CD4-positive, alpha-beta T cell (primary cell): ENCODE measurements around the gene TTC38. TPM values are rescaled to one million over a fixed set of nuclear protein-coding genes. Genes with fewer than 3 reads are reported as not detected.

Experiments used
- ATAC-seq: fragments of 200-7000 bp; cut with Tn5 transposase; one replicate; pipeline ENCODE4 v1.10.0; 2022; ENCODE audit warnings: mild to moderate bottlenecking; ENCODE audit not compliant: poor library complexity
- CTCF ChIA-PET: fragments of 350-600 bp; sonication (Branson Sonifier 250); formaldehyde crosslinking; loops from one replicate; lab custom pipeline; 2021; ENCODE audit warnings: antibody characterized with exemption, inconsistent platforms; lab: Charles Lee
- POLR2A ChIA-PET: fragments of 350-600 bp; sonication (Branson Sonifier 250); formaldehyde crosslinking; loops from one replicate; lab custom pipeline; 2021; ENCODE audit warnings: antibody characterized with exemption, inconsistent platforms; lab: Charles Lee
- DNase-seq, 14 experiments: peaks; one replicate each; pipeline ENCODE4 v3.0.0-alpha.2; 2013 to 2020; ENCODE audit warnings: mixed read lengths in 2 of 14
- H3K27ac ChIP-seq, 2 donors: one replicate each; pipeline versions ENCODE4 v1.5.1 to v1.7.0; 2013; ENCODE audit warnings: low read length in 2 of 2, low read depth in 1 of 2, mild to moderate bottlenecking in 1 of 2
- H3K27me3 ChIP-seq, 2 experiments: 1 replicate in 1 of 2; 2 replicates in 1 of 2; pipeline versions ENCODE4 v1.6.1 to v1.7.0; 2013; ENCODE audit warnings: low read length in 2 of 2, control low read depth in 1 of 2, mild to moderate bottlenecking in 1 of 2, moderate library complexity in 1 of 2; ENCODE audit not compliant: insufficient read depth in 2 of 2, control insufficient read depth in 1 of 2
- H3K36me3 ChIP-seq: one replicate; pipeline ENCODE4 v1.6.1; 2013; ENCODE audit warnings: low read length, control low read depth; ENCODE audit not compliant: insufficient read depth
- H3K4me1 ChIP-seq: one replicate; pipeline ENCODE4 v1.6.1; 2013; ENCODE audit warnings: low read length, control low read depth; ENCODE audit not compliant: insufficient read depth
- H3K4me3 ChIP-seq: one replicate; pipeline ENCODE4 v1.5.1; 2013; ENCODE audit warnings: mild to moderate bottlenecking, low read length, moderate library complexity
- H3K9me3 ChIP-seq, 2 experiments: 1 replicate in 1 of 2; 2 replicates in 1 of 2; pipeline versions ENCODE4 v1.6.1 to v1.7.0; 2013; ENCODE audit warnings: low read length in 2 of 2, mild to moderate bottlenecking in 2 of 2, control low read depth in 1 of 2, moderate library complexity in 1 of 2; ENCODE audit not compliant: control insufficient read depth in 1 of 2, insufficient read depth in 1 of 2
- H3K27ac Mint-ChIP-seq: one replicate; pipeline ENCODE4 v1.8.0; 2020; ENCODE audit warnings: mixed read lengths
- H3K27me3 Mint-ChIP-seq: one replicate; pipeline ENCODE4 v1.8.0; 2021; ENCODE audit warnings: mixed read lengths
- H3K36me3 Mint-ChIP-seq: one replicate; pipeline ENCODE4 v1.8.0; 2021; ENCODE audit warnings: low read depth, mixed read lengths
- H3K4me1 Mint-ChIP-seq: one replicate; pipeline ENCODE4 v1.8.0; 2021; ENCODE audit warnings: low read depth, mixed read lengths
- H3K4me3 Mint-ChIP-seq: one replicate; pipeline ENCODE4 v1.8.0; 2020; ENCODE audit warnings: mild to moderate bottlenecking, mixed read lengths
- H3K9me3 Mint-ChIP-seq: one replicate; pipeline ENCODE4 v1.8.0; 2020; ENCODE audit warnings: mixed read lengths
- CTCF ChIP-seq: fragments of 200-600 bp; IDR thresholded peaks from one replicate; pipeline ENCODE4 v1.8.0; 2022; ENCODE audit warnings: antibody characterized with exemption, mild to moderate bottlenecking
- intact Hi-C, 2 experiments: fragments of 100-400 bp; cut with DNase I in 1 of 2; cut with micrococcal nuclease in 1 of 2; formaldehyde crosslinking; loops; one replicate each; pipeline versions ENCODE4 v1.15.1 to v1.9.0; 2023 to 2025; cut with DNase I, micrococcal nuclease
- total RNA-seq, 174 experiments: library from RNA in 2 of 174; stranded (reverse) in 2 of 174; gene quantifications; one replicate each; pipeline ENCODE4 v1.2.3 and lab custom pipeline; 2021 to 2026

TTC38 gene
- total RNA-seq, 2 experiments from 2014 or later = 1.8 to 2.7 TPM

DNA sequence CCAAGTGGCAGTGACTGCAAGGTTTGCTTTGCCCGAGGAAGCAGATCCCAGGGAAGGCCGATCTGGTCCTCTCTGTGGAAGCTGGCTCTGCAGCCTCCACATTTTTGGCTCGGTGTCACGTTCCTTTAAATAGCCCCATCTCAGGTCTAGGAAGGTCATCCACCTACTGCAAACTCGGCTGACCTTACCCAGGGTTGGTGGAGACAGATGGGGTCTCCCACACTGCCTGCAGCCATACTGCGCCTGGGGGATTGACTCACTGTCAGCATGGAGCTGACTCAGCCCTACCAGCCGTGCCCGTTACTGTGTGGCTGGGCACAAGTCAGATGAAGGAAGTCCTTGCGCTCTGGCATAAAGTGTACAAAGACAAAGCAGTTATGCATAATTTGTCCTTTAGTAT is 34.6 kb upstream of the TTC38 start:
- intact Hi-C loops = no loop called here
- no peaks in the 10 kb centered on the region for H3K27me3 ChIP-seq
- peaks cover 22% of the 10 kb centered on the region for H3K36me3 ChIP-seq
- DNase-seq = peak in 2 of 14 experiments; percentile 14 to 34
- H3K4me1 Mint-ChIP-seq = no peaks in the 10 kb centered on the region
- ATAC-seq = no peak
- peaks cover 0 to 8% of the 10 kb centered on the region in 2 experiments for H3K9me3 ChIP-seq
- no peaks in the 10 kb centered on the region for H3K4me1 ChIP-seq
- H3K4me3 ChIP-seq = no peak overlapping the region
- H3K27ac Mint-ChIP-seq = no peak overlapping the region
- ChIA-PET CTCF (no interaction called here), POLR2A (no interaction called here)
- H3K4me3 Mint-ChIP-seq = no peak overlapping the region
- H3K36me3 Mint-ChIP-seq = peaks cover 12% of the 10 kb centered on the region
- H3K9me3 Mint-ChIP-seq = no peaks in the 10 kb centered on the region
- TF ChIP-seq CTCF = no peak
- no peak overlapping the region for H3K27ac ChIP-seq
- H3K27me3 Mint-ChIP-seq = no peaks in the 10 kb centered on the region

- peaks cover 12% of the 10 kb centered on the region for H3K4me1 Mint-ChIP-seq
- no peaks in the 10 kb centered on the region for H3K27me3 Mint-ChIP-seq
- peaks cover 0 to 13% of the 10 kb centered on the region in 2 experiments for H3K9me3 ChIP-seq
- H3K27me3 ChIP-seq = no peaks in the 10 kb centered on the region
- H3K27ac Mint-ChIP-seq = no peak overlapping the region
- DNase-seq (no peak), ATAC-seq (no peak)
- intact Hi-C loops = no loop called here
- peaks cover 22% of the 10 kb centered on the region for H3K36me3 ChIP-seq
- ChIA-PET POLR2A (no interaction called here), CTCF (no interaction called here)
- H3K4me1 ChIP-seq = peaks cover 11% of the 10 kb centered on the region
- TF ChIP-seq CTCF = no peak
- no peak overlapping the region for H3K27ac ChIP-seq
- H3K9me3 Mint-ChIP-seq = no peaks in the 10 kb centered on the region
- no peak overlapping the region for H3K4me3 ChIP-seq
- H3K4me3 Mint-ChIP-seq = no peak overlapping the region
- peaks cover 13% of the 10 kb centered on the region for H3K36me3 Mint-ChIP-seq
Observed at GRCh38 chr22:46234969-46235368, 32.8 kb upstream of the TTC38 start.

DNA sequence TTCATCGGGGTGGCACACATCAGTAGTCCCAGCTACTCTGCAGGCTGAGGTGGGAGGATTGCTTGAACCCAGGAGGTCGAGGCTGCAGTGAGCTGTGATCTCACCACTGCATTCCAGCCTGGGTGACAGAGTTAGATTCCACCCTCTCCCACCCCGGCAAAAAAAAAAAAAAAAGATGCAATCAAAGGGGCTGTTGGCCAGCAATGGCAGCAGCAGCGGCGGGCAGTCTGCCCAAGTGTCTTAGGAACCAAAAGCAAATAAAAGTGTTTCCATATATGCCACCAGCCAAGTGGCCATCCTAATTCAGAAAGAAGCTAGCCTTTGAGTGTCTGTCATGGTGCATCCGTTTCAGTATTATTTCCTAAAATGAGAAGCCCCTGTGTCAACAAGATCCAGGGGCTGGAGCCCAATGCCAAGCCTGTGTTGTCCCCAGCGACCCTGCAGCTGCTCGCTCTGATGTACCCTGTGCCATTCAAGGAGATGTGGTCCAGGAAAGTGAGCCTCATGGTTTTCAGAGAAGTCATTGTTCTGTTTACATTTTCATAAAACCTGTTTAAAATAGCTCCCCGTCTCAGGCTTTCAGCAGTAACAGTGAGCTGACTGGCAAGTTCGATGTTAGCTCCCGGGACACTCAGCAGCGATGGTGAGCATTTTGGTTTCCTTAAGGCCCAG is 30.2 kb upstream of the TTC38 start:
- Mint-ChIP-seq H3K9me3 (no peaks in the 10 kb centered on the region), H3K4me3 (no peak overlapping the region), H3K27ac (no peak overlapping the region), H3K36me3 (peaks cover 13% of the 10 kb centered on the region), H3K4me1 (peaks cover 19% of the 10 kb centered on the region), H3K27me3 (no peaks in the 10 kb centered on the region)
- Histone ChIP-seq H3K27me3 (no peaks in the 10 kb centered on the region), H3K4me3 (no peak overlapping the region), H3K36me3 (peaks cover 18% of the 10 kb centered on the region), H3K9me3 (peaks cover 0 to 13% of the 10 kb centered on the region in 2 experiments), H3K4me1 (peaks cover 22% of the 10 kb centered on the region), H3K27ac (no peak overlapping the region)
- POLR2A ChIA-PET = interaction anchor here (0.6 kb wide), 1 partner anchor 183 kb away, joined by 3 read pairs; no protein-coding TSS in a partner anchor
- ATAC-seq = no peak
- CTCF ChIA-PET = no interaction called here
- TF ChIP-seq CTCF = no peak
- intact Hi-C loops = no loop called here
- no peak for DNase-seq
